ENCODE results near the gene CXorf66. TPM values are rescaled to one million over a fixed set of nuclear protein-coding genes. Genes with fewer than 3 reads are reported as not detected.
A peak's percentile ranks its signal among the peaks of the same experiment; 100 is the strongest.

CXorf66 gene
- total and polyA plus RNA-seq, 9 of the 15 experiments (the other 6 are each of a cell fraction or from before 2014, with no cell fraction given): not detected

- no peaks in the 10 kb centered on the region for H3K27me3 ChIP-seq (ENCODE audit: control insufficient read depth in 2 of 2, insufficient read depth in 2 of 2, low read length in 2 of 2)
- no peak for ATAC-seq
- in situ Hi-C loops (cut with MboI) (no loop called here), intact Hi-C loops (cut with micrococcal nuclease) (loop anchor here (5.0 to 10.0 kb wide), 2 partner anchors 53 to 145 kb away; no protein-coding TSS in a partner anchor)
- BruUV-seq (replicated peaks): no TSS peak
- no peak overlapping the region for H2AFZ ChIP-seq (ENCODE audit: low read depth, low read length)
- 44% methylated on average over 5 of the region's 5 CpGs for WGBS (ENCODE audit: insufficient coverage, low coverage, missing lambda C conversion rate)
- DNase-seq (ENCODE audit: extremely low read depth in 1 of 4, low spot score in 3 of 4): no peak
- H3K36me3 ChIP-seq (ENCODE audit: control insufficient read depth, insufficient read depth, low read length): peaks cover 9% of the 10 kb centered on the region; the same call in 1 of the 3 replicates
- H3K9me1 ChIP-seq (ENCODE audit: control insufficient read depth, insufficient read depth, low read length): no peaks in the 10 kb centered on the region
- POLR2A ChIA-PET: interaction anchor here (0.9 to 2.0 kb wide), 4 partner anchors 9 to 17 kb away, joined by 3 to 8 read pairs (median 4); no protein-coding TSS in a partner anchor
- H3K27ac ChIP-seq (ENCODE audit: extremely low read depth, low read depth, low read length): no peak overlapping the region
- TF ChIP-seq AFF1 (IDR thresholded peaks at IDR 0.05; ENCODE audit: low read depth in 1 of 2, partially characterized antibody in 2 of 2) (no peak), ZBED1 (IDR thresholded peaks at IDR 0.05) (no peak), ZNF77 (CRISPR knock-in tag; IDR thresholded peaks at IDR 0.05) (no peak), SMAD3 (CRISPR knock-in tag; conservative IDR thresholded peaks at IDR 0.05) (no peak), KLF10 (CRISPR knock-in tag; IDR thresholded peaks at IDR 0.05) (no peak), SRSF7 (optimal IDR thresholded peaks at IDR 0.05; ENCODE audit: low read depth, low read length) (no peak), TFAP4 (CRISPR knock-in tag; IDR thresholded peaks at IDR 0.05; ENCODE audit: borderline replicate concordance) (no peak), ZNF592 (IDR thresholded peaks at IDR 0.05) (no peak), ZNF174 (CRISPR knock-in tag; IDR thresholded peaks at IDR 0.05) (no peak), HIVEP1 (CRISPR knock-in tag; IDR thresholded peaks at IDR 0.05) (no peak), ZNF76 (CRISPR knock-in tag; IDR thresholded peaks at IDR 0.05; ENCODE audit: borderline replicate concordance) (no peak)
- H3K9ac ChIP-seq (ENCODE audit: insufficient read depth in 1 of 2, low read depth in 2 of 2, low read length in 2 of 2): no peak overlapping the region
- peaks cover 71% of the 10 kb centered on the region for H3K79me2 ChIP-seq (ENCODE audit: control insufficient read depth, insufficient read depth, low read length)
- H4K20me1 ChIP-seq (replicated peaks; ENCODE audit: control insufficient read depth, insufficient read depth, low read length): no peaks in the 10 kb centered on the region; the same call in none of the 2 replicates
- CTCF ChIA-PET (ENCODE audit: low intra/inter-chr PET ratio): no interaction called here
- H3K4me1 ChIP-seq (replicated peaks in 1 of 2; ENCODE audit: control insufficient read depth in 2 of 2, insufficient read depth in 2 of 2, low read length in 2 of 2): peaks cover 4 to 11% of the 10 kb centered on the region in 2 experiments; a peak in 4 of 5 replicates
- H3K4me3 ChIP-seq: peak overlapping the region; percentile 15; the same call in 1 of the 2 replicates
- H3K4me2 ChIP-seq (ENCODE audit: insufficient read depth, low read length): peak overlapping the region; percentile 53
- no peak for FAIRE-seq
- no peaks in the 10 kb centered on the region for H3K9me3 ChIP-seq (replicated peaks; ENCODE audit: control insufficient read depth, insufficient read depth, low read depth, low read length)
These were observed 35.4 kb downstream of the CXorf66 start for GRCh38 chrX:139929876-139930275.

Data from K562 (cell line).